HG03460 (cell line): ENCODE results near the gene PCMTD2.

ENCODE experiments used
- ATAC-seq: cut with Tn5 transposase; IDR thresholded peaks from one replicate; pipeline ENCODE4 v1.9.1; 2021; ENCODE audit not compliant: unreplicated experiment

The PCMTD2 gene

DNA sequence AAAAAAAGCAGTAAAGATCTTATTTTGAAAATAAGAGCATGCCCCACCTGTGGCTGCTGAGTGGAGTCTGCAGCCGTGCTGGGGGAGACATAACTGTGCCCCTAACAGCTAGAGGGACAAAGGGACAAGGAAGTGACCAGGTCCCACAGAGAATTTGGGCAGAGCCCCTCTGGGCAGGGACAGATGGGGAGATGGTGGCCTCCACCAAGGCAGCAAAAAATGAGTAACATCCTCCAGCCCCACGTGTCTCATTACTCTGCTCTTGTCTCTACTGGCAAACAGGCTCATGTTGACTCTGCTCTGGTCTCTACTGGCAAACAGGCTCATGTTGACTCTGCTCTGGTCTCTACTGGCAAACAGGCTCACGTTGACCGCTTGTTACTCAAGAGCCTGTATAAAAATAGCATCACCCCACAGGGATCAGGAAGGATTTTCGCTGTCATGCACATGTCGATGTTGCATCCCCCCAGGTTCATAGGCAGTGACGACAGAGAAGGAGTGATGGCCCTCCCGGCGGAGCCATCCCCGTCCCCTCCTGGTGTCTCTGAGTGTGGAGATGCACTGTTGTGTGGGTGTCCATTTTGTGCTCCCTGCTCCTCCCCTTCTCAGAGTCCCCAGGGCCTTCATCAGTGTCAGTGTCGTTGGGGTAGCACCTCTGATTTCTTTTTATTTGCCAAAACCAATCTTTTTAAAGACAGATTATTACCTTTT, 17.3 kb upstream of the PCMTD2 start:
- ATAC-seq = no peak

DNA sequence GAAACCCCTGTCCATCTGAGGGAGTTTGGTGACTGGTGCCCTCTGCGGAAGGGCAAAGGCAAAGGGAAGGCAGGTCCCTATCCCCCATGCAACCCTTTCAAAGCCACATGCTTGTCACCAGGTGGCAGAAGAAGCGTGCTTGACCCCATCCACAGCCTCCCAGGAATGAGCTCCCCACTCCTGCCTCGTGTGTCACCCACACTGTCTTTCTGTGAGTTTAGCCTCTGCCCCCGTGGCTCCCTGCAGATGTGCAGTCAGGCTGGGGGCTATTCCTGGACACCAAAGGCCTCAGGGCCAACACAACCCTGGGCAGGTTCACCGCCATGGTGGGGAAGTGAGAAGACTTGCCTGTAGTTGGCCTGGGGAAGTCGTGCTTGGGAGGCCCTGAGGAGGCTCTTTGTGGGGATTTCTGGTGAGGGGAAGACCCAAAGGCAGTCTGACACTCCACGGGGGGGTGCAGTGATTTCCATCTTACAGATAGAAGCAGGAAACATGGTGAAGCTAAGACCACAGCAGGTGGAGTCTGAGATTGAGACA, 16.6 kb upstream of the PCMTD2 start:
- ATAC-seq = no peak

GRCh38 chr20:64239449-64240242, 15.9 kb upstream of the PCMTD2 start:
- no peak for ATAC-seq

GRCh38 chr20:64240243-64241015, 15.1 kb upstream of the PCMTD2 start:
- no peak for ATAC-seq

GRCh38 chr20:64241061-64241460, 14.5 kb upstream of the PCMTD2 start:
- ATAC-seq = no peak

DNA sequence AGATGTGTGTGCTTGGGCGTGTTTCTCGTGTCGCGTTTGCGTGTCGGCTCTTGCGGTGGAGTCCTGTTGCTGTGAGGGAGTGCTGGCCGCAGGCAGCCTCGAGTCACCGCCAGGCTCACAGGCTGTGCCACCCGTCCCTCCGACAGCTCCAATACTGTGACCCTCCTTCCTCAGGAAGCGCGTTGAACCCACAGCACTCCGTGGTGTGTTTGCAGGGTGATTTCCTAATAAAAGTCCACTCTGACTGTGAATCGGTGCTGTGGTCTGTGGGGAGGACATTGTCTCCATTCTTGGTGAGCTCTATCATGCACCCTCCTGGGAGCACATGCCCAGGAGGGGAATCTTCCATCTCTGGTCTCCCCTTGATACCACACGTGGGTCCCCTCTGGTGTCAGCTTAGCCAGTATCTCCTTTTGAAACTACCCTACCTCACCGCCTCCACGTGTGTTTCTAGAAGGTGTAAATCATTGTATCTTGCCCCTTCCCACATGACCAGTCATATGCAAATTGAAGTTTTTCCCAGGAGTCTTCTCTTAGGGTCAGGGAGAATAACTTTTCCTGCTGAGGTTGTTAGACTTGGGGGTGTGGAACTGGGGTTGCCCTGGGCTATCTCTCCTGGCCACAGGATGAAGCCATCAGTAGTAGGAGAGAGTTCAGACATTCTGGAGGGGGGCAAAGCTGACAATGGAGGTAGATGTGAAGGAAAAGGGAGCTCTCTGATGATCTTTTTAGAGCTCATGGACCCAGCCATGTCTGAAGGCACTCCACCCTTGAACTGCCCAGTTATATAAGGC, 13.3 kb upstream of the PCMTD2 start:
- no peak for ATAC-seq

GRCh38 chr20:64242797-64243475, 12.6 kb upstream of the PCMTD2 start:
- ATAC-seq = no peak

GRCh38 chr20:64244281-64244805, 11.2 kb upstream of the PCMTD2 start:
- no peak for ATAC-seq

DNA sequence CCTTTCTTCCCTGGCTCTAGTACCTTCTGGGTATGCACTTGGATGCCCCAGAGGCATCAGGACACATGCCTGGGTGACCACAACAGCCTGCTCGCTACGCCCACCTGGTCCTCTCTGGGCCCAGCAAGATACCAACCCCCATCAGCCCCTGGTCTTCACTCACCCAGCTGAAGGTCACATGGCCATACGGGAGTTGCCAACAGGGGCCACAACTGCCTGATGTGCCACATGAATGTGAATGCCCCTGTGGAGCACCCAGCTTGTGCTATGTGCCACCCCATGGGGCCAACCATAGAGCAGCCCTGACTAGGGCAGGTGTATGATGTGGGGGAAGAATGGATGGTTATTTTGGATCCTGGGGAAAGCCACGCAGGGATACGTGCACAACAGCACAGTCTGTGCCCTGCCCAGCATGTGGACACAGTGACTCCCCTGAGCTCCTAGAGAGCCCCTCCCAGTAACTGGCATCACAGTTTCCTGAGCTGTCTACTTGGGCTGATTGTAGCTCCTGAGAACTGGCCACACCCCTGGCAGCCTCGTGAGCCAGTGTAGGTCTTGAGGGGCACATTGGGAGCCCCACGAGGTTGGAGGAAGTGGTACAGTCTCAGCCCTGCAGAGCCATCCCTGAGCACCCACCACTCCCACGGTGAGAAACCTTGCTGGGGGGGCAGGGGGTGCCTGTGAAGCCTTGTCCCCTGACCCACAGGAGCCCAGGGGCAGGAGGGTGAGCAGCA, 10.5 kb upstream of the PCMTD2 start:
- no peak for ATAC-seq

GRCh38 chr20:64245746-64246595, 9.6 kb upstream of the PCMTD2 start:
- ATAC-seq = no peak

DNA sequence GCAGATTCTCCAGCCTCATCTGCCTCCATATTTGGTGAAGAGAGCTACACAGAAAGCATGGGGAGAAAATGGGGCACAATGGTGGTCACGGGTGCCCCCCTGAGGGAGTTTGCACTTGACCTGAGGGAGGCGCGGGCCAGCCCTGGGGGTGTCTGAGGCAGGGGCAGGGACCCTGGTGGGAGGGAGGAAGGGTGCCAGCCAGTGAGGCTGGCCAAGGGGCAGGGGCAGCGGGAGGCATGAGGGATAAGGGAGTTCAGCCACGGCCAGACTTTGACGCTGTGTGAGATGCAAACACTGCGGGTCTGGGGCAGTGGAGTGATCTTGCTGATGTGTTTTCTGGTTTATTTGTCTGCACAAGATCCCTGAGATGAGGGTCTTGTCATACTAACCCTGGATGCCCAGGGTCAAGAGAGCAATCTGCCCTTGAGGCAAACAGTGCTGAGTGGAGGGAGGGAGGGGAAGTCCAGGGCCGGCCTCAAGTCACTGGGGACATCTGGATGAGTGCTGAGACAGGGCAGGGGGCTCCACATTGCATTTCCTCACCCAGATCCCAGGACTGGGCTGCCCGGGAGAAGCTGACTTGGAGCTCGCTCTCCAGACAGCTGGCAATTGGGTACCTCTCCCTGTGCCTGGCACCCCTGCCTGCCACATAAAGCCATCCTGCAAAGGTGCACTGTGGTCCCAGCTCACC, 8.8 kb upstream of the PCMTD2 start:
- ATAC-seq = no peak

DNA sequence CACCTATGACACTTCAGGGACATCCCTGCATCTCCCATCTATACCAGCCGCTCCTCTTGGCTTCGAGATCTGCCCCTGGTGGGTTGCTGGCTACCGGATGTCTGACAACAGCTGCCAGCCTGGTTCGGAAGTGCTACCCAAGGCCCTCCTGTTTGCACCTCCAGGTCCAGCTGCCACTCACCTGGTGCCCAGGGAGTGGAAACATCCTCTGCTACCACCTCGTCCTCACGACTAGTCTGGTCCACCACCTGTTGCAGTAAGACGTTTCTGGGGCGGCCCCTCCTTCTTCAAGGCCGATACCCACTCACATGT, 8.3 kb upstream of the PCMTD2 start:
- ATAC-seq = no peak

- ATAC-seq = no peak
Observed at GRCh38 chr20:64247970-64248841, 7.3 kb upstream of the PCMTD2 start.

- no peak for ATAC-seq
Observed at GRCh38 chr20:64250027-64250426, 5.5 kb upstream of the PCMTD2 start.

- ATAC-seq = no peak
Observed at GRCh38 chr20:64253000-64253383, 2.6 kb upstream of the PCMTD2 start.

GRCh38 chr20:64253443-64253842, 2.1 kb upstream of the PCMTD2 start:
- no peak for ATAC-seq

DNA sequence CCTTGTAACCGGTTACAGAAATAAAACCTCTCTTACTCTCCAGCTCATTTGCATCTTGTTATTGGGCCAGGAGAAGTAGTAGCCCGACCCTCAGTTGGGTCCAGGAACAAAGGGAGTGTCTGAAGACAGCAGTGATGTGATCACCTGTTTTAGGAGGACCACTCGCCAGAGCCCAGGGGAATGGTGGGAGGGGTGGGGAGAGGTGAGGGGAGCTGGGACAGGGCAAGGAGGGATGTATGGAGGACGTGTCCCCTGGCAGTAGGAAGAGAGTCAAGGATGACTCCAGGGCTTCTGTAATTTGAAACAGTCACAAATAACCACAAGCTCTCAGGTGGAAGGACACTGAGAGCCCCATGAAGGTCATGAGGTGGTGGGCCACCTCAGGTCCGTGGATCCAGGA, 1.4 kb upstream of the PCMTD2 start:
- ATAC-seq = no peak
